Erythroblast (primary cell): ENCODE results near the gene RANGRF.

Experiments used
- GATA1 ChIP-seq: IDR thresholded peaks from 2 replicates; pipeline ENCODE4 v1.6.1; 2011; ENCODE audit warnings: low read depth, mild to moderate bottlenecking, control low read depth, low read length, moderate library complexity
- POLR2A ChIP-seq: IDR thresholded peaks from 2 replicates; pipeline ENCODE4 v1.6.1; 2011; ENCODE audit warnings: mild to moderate bottlenecking, low read length

GRCh38 chr17:8292639-8293395 is 4.3 kb downstream of the RANGRF start:
- TF ChIP-seq POLR2A (no peak), GATA1 (no peak)
